SH-SY5Y (cell line): ENCODE measurements around the gene TMEM69.

Source experiments
- GATA2 ChIP-seq: IDR thresholded peaks from 2 replicates; pipeline ENCODE4 v1.6.1; 2011; ENCODE audit warnings: mild to moderate bottlenecking, low read depth, low read length
- GATA3 ChIP-seq: IDR thresholded peaks from 2 replicates; pipeline ENCODE4 v1.6.1; 2011; ENCODE audit warnings: low read depth, mild to moderate bottlenecking, low read length, moderate library complexity

- TF ChIP-seq GATA3, result no peak
- no peak for TF ChIP-seq GATA2
These were observed 10.2 kb upstream of the TMEM69 start for GRCh38 chr1:45677751-45678245.
